SH-SY5Y (cell line): ENCODE results near the gene KIR3DL2.

Source experiments
- GATA2 ChIP-seq: IDR thresholded peaks from 2 replicates; pipeline ENCODE4 v1.6.1; 2011; ENCODE audit warnings: mild to moderate bottlenecking, low read depth, low read length
- GATA3 ChIP-seq: IDR thresholded peaks from 2 replicates; pipeline ENCODE4 v1.6.1; 2011; ENCODE audit warnings: low read depth, mild to moderate bottlenecking, low read length, moderate library complexity

- TF ChIP-seq GATA3 (no peak), GATA2 (no peak)
Measured at GRCh38 chr19:54888239-54888638, 38.0 kb downstream of the KIR3DL2 start.
